ENCODE measurements around the gene FOXO3.

FOXO3 gene

GRCh38 chr6:108694816-108695215, 134.1 kb downstream of the FOXO3 start:
- TF ChIP-seq CTCF (IDR thresholded peaks at IDR 0.05; ENCODE audit: extremely low read depth, missing control alignments) = no peak
- no peak for DNase-seq (ENCODE audit: low spot score)

- no peak for DNase-seq (ENCODE audit: low spot score)
- no peak for TF ChIP-seq CTCF (IDR thresholded peaks at IDR 0.05; ENCODE audit: extremely low read depth, missing control alignments)
Measured at GRCh38 chr6:108697561-108698161, 136.9 kb downstream of the FOXO3 start.

GRCh38 chr6:108698593-108699289, 138.0 kb downstream of the FOXO3 start:
- TF ChIP-seq CTCF (IDR thresholded peaks at IDR 0.05; ENCODE audit: extremely low read depth, missing control alignments) = no peak
- DNase-seq (ENCODE audit: low spot score) = no peak

GRCh38 chr6:108699290-108700041, 138.7 kb downstream of the FOXO3 start:
- no peak for DNase-seq (ENCODE audit: low spot score)
- TF ChIP-seq CTCF (IDR thresholded peaks at IDR 0.05; ENCODE audit: extremely low read depth, missing control alignments) = no peak

- TF ChIP-seq CTCF (IDR thresholded peaks at IDR 0.05; ENCODE audit: extremely low read depth, missing control alignments) = no peak
- DNase-seq (ENCODE audit: low spot score) = no peak
Measured at GRCh38 chr6:108702106-108702851, 141.6 kb downstream of the FOXO3 start.

GRCh38 chr6:108706649-108707048, 145.9 kb downstream of the FOXO3 start:
- TF ChIP-seq CTCF (IDR thresholded peaks at IDR 0.05; ENCODE audit: extremely low read depth, missing control alignments) = no peak
- DNase-seq (ENCODE audit: low spot score) = no peak

All from GM20000 (cell line).